Erythroblast (primary cell): ENCODE data around the gene TMEM165.

Experiments
- GATA1 ChIP-seq: IDR thresholded peaks from 2 replicates; pipeline ENCODE4 v1.6.1; 2011; ENCODE audit warnings: low read depth, mild to moderate bottlenecking, control low read depth, low read length, moderate library complexity
- POLR2A ChIP-seq: IDR thresholded peaks from 2 replicates; pipeline ENCODE4 v1.6.1; 2011; ENCODE audit warnings: mild to moderate bottlenecking, low read length

DNA sequence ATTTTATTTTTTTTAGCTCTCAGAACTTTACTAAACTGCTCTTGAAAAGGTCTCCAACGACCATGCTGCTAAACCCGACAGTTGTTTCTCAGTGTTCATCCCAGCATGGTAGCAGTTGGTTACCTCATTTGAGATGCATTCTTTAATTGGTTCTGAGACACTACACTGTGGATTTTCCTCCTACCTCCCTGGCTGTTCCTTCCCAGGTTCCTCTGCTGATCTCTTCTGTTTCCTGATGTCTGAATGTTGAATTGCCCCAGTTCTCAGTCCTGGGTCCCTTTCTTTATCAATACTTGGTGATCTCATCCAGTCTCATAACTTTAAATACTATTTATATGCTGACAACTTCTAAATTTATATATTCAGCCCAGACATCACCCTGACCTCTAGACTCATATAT, 19.1 kb upstream of the TMEM165 start:
- TF ChIP-seq POLR2A (no peak), GATA1 (no peak)
